Right cardiac atrium (tissue), 5 donors: ENCODE results near the gene FIS1. TPM values are rescaled to one million over a fixed set of nuclear protein-coding genes. Genes with fewer than 3 reads are reported as not detected.
"Not testable (repeated sequence)": the region's sequence is repeated elsewhere in the genome, so short reads cannot be mapped to it uniquely, and the experiment has no call there.

Experiments used
- ATAC-seq, 2 donors: fragments of 200-7000 bp; cut with Tn5 transposase; one replicate each; pipeline versions ENCODE4 v1.8.0 to v1.9.1; 2020; ENCODE audit warnings: moderate library complexity in 2 of 2, mild to moderate bottlenecking in 1 of 2
- DNase-seq, 3 donors: peaks; one replicate each; pipeline ENCODE4 v3.0.0-alpha.2; 2020
- H3K27ac ChIP-seq: one replicate; pipeline ENCODE4 v1.5.1; 2013; ENCODE audit warnings: mild to moderate bottlenecking, low read length, control low read depth, moderate library complexity
- H3K27me3 ChIP-seq: one replicate; pipeline ENCODE4 v1.6.1; 2013; ENCODE audit not compliant: control insufficient read depth, insufficient read depth
- H3K4me1 ChIP-seq: one replicate; pipeline ENCODE4 v1.6.1; 2013; ENCODE audit warnings: low read length; ENCODE audit not compliant: control insufficient read depth, insufficient read depth
- H3K4me3 ChIP-seq: one replicate; pipeline ENCODE4 v1.5.1; 2013; ENCODE audit warnings: low read length, control low read depth
- H3K9me3 ChIP-seq: one replicate; pipeline ENCODE4 v1.6.1; 2013; ENCODE audit warnings: low read length; ENCODE audit not compliant: control insufficient read depth
- WGBS: extraction: QIAGEN DNeasy Blood & Tissue Kit; methylation state at CpG from one replicate; pipeline ENCODE4 v1.1.7; 2013; 5-methylcytosine and 5-hydroxymethylcytosine counted together
- intact Hi-C, 4 donors: fragments of 100-400 bp; cut with DNase I; formaldehyde crosslinking; loops; one replicate each; pipeline versions ENCODE4 v1.11.0 to v1.14.0; 2022 to 2023
- polyA plus RNA-seq: library from polyadenylated mRNA; stranded (reverse); fragments of 200-250 nt; gene quantifications from one replicate; pipeline ENCODE4 v1.2.3, GENCODE V29; 2013
- total RNA-seq, 4 donors: library from RNA; stranded (reverse); fragmentation: NEBNext Ultra II Directional; extraction: Animal tissue kit (Norgen Biotek cat#: 25700); gene quantifications; one replicate each; pipeline ENCODE4 v1.2.1, GENCODE V29; 2021
- donor health status: healthy with polysubstance abuse.
- donor health status: DM: no; HTN: yes; CAD: no.
- donor health status: DM: no; HTN: no; CAD: no.
- donor health status: DM: no; HTN: yes; CAD: no; lungs with severe emphysema.
- donor health status: DM: yes; HTN: yes; CAD: no.

The FIS1 gene
- total and polyA plus RNA-seq, 5 donors, result 245 to 315 (median 285) TPM

- Histone ChIP-seq H3K4me1 (peaks cover 2% of the 10 kb centered on the region), H3K27me3 (no peaks in the 10 kb centered on the region), H3K9me3 (no peaks in the 10 kb centered on the region), H3K4me3 (peak overlapping the region; percentile 76), H3K27ac (no peak overlapping the region)
- 58% methylated on average over 31 of the region's 31 CpGs for WGBS
- intact Hi-C loops, result loop anchor here in 1 of 4 donors (5.0 kb wide), 1 partner anchor 36 kb away; no protein-coding TSS in a partner anchor
- DNase-seq (peak in 2 of 3 donors; percentile 44 to 69), ATAC-seq (no peak)
Measured at GRCh38 chr7:101216001-101216859, 28.7 kb downstream of the FIS1 start.

GRCh38 chr7:101212014-101212413 lies 32.9 kb downstream of the FIS1 start:
- no peak overlapping the region for H3K27ac ChIP-seq
- no peaks in the 10 kb centered on the region for H3K4me1 ChIP-seq
- H3K9me3 ChIP-seq, result no peaks in the 10 kb centered on the region
- WGBS, result 90% methylated on average over 8 of the region's 8 CpGs
- peak in 1 of 3 donors; percentile 24 for DNase-seq
- no peak for ATAC-seq
- no peak overlapping the region for H3K4me3 ChIP-seq
- H3K27me3 ChIP-seq, result no peaks in the 10 kb centered on the region
- intact Hi-C loops, result no loop called here

GRCh38 chr7:101211501-101211900 lies 33.4 kb downstream of the FIS1 start:
- WGBS, result 97% methylated on average over 24 of the region's 24 CpGs
- DNase-seq (peak in 1 of 3 donors; percentile 54), ATAC-seq (no peak)
- H3K4me1 ChIP-seq, result no peaks in the 10 kb centered on the region
- intact Hi-C loops, result no loop called here
- H3K4me3 ChIP-seq, result no peak overlapping the region
- no peaks in the 10 kb centered on the region for H3K27me3 ChIP-seq
- no peaks in the 10 kb centered on the region for H3K9me3 ChIP-seq
- no peak overlapping the region for H3K27ac ChIP-seq

DNA sequence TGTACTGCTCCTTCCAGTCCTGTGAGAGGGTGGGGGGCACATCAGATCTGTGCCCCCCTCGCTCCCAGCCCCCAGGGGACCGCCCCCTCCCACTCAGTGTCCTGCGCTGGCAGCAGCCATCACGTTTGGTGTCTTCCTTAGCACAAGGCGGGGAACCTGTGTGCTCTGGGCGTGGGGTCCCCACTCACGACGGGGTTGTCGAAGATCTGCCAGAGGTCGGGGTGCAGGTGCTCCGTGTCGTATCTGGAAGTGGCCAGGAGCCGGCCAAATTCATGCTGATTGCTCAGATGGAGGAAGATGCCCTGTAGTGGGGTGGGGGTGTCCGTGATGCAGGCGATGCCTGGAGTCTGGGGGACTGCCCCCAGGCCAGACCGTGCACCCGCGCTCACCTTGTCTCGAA lies 34.7 kb downstream of the FIS1 start:
- no peak for ATAC-seq
- H3K4me3 ChIP-seq, result no peak overlapping the region
- intact Hi-C loops, result no loop called here
- H3K27ac ChIP-seq, result no peak overlapping the region
- H3K9me3 ChIP-seq, result no peaks in the 10 kb centered on the region
- WGBS, result 92% methylated on average over 19 of the region's 19 CpGs
- H3K4me1 ChIP-seq, result no peaks in the 10 kb centered on the region
- no peaks in the 10 kb centered on the region for H3K27me3 ChIP-seq
- DNase-seq, result peak in 1 of 3 donors; percentile 33

DNA sequence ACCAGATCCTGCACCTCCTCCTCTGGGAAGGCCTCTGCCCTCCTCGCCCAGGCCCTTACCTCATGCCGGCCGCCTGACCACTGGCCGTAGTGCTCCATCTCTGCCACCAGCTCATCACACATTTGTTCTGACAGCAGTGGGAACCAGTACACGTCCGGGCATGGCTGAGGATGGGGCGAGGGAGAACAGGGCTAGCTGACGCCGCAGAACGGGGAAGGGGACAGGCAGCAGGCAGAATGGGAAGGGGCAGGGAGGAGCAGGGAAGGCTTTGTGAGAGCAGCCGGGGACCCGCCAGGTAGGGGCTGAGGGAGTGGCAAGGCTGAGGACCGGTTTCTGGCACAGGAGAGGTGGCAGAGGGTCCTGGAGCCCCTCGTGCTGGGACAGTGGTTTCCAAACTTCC lies 36.1 kb downstream of the FIS1 start:
- Histone ChIP-seq H3K27ac (no peak overlapping the region), H3K4me3 (no peak overlapping the region), H3K27me3 (no peaks in the 10 kb centered on the region), H3K4me1 (no peaks in the 10 kb centered on the region), H3K9me3 (no peaks in the 10 kb centered on the region)
- ATAC-seq (no peak), DNase-seq (peak in 1 of 3 donors; percentile 29)
- 92% methylated on average over 14 of the region's 14 CpGs for WGBS
- intact Hi-C loops, result no loop called here

DNA sequence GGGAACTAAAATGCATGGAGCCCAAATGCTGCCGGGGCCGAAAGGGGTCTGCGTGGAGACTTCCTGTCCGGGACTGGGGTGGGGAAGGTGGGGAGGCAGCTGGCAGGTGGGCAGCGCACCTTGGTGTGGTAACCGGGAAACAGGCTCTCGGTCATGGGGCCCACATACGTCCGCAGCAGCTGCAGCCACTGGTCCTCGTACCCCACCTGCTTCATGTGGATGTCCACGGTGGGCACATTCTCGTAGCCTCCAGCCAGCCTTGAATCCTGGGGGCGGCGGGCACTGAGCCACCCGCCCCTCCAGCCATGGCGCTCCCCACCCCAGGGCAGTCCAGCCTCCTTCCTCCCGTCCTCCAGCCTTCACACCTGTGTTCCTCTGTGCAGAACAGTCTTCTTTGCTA lies 37.4 kb downstream of the FIS1 start:
- Histone ChIP-seq H3K9me3 (no peaks in the 10 kb centered on the region), H3K4me3 (no peak overlapping the region), H3K27me3 (no peaks in the 10 kb centered on the region), H3K4me1 (no peaks in the 10 kb centered on the region), H3K27ac (no peak overlapping the region)
- DNase-seq (peak in 1 of 3 donors; percentile 45), ATAC-seq (no peak)
- WGBS, result 92% methylated on average over 17 of the region's 17 CpGs
- intact Hi-C loops, result no loop called here

- intact Hi-C loops, result no loop called here
- WGBS, result 93% methylated on average over 19 of the region's 19 CpGs
Measured at GRCh38 chr7:101206665-101207042, 38.2 kb downstream of the FIS1 start.

GRCh38 chr7:101205901-101206664 lies 38.8 kb downstream of the FIS1 start:
- DNase-seq (peak in 1 of 3 donors; percentile 34), ATAC-seq (no peak)
- 84% methylated on average over 32 of the region's 32 CpGs for WGBS
- Histone ChIP-seq H3K9me3 (no peaks in the 10 kb centered on the region), H3K4me3 (no peak overlapping the region), H3K4me1 (no peaks in the 10 kb centered on the region), H3K27ac (no peak overlapping the region), H3K27me3 (no peaks in the 10 kb centered on the region)
- intact Hi-C loops, result no loop called here

More at GRCh38 chr7:101206665-101207042, 38.2 kb downstream of the FIS1 start:
- Histone ChIP-seq H3K9me3 (no peaks in the 10 kb centered on the region), H3K4me1 (no peaks in the 10 kb centered on the region), H3K4me3 (no peak overlapping the region), H3K27ac (no peak overlapping the region), H3K27me3 (no peaks in the 10 kb centered on the region)
- DNase-seq (peak in 1 of 3 donors; percentile 30), ATAC-seq (no peak)

- not testable (repeated sequence) for ATAC-seq, H3K27me3 ChIP-seq
- 58% methylated on average over 22 of the region's 22 CpGs for WGBS
Measured at GRCh38 chr7:101203740-101204738, 40.8 kb downstream of the FIS1 start.

GRCh38 chr7:101202603-101202918 lies 42.3 kb downstream of the FIS1 start:
- Histone ChIP-seq H3K27me3 (no peaks in the 10 kb centered on the region), H3K4me1 (no peaks in the 10 kb centered on the region), H3K9me3 (no peaks in the 10 kb centered on the region), H3K4me3 (no peak overlapping the region), H3K27ac (no peak overlapping the region)
- 87% methylated on average over 5 of the region's 5 CpGs for WGBS
- ATAC-seq, result no peak
- intact Hi-C loops, result no loop called here
- DNase-seq, result no peak

More at GRCh38 chr7:101203740-101204738, 40.8 kb downstream of the FIS1 start:
- H3K4me1 ChIP-seq, intact Hi-C loops, H3K27ac ChIP-seq, H3K9me3 ChIP-seq, H3K4me3 ChIP-seq: not testable (repeated sequence)
- DNase-seq, result peak in 1 of 3 donors; percentile 53
